Neural cell (in vitro differentiated cells): Measurements from ENCODE around the gene GATB. TPM values are rescaled to one million over a fixed set of nuclear protein-coding genes. Genes with fewer than 3 reads are reported as not detected.

Experiments
- H2AFZ ChIP-seq: fragments of 200-600, 300-800 bp; sonication (generic), shearing (Covaris generic); 2 replicates; pipeline ENCODE4 v1.6.0; 2014; ENCODE audit warnings: low read depth, mild to moderate bottlenecking, antibody characterized with exemption, low read length, moderate library complexity
- H3F3A ChIP-seq: fragments of 200-600 bp; shearing (Covaris generic); 2 replicates; pipeline ENCODE4 v1.6.1; 2016; ENCODE audit warnings: mild to moderate bottlenecking, moderate library complexity, mixed read lengths, antibody characterized with exemption, low read length; ENCODE audit not compliant: insufficient read depth, poor library complexity, severe bottlenecking
- H3K27ac ChIP-seq: fragments of 200-600, 300-800 bp; sonication (generic), shearing (Covaris generic); 2 replicates; pipeline ENCODE4 v1.5.1; 2014; ENCODE audit warnings: mild to moderate bottlenecking, low read length, moderate library complexity
- H3K27me3 ChIP-seq: fragments of 300-800, 200-600 bp; sonication (generic), shearing (Covaris generic); 2 replicates; pipeline ENCODE4 v1.6.0; 2014; ENCODE audit warnings: mild to moderate bottlenecking, low read depth, low read length, moderate library complexity; ENCODE audit not compliant: insufficient read depth
- H3K36me3 ChIP-seq: fragments of 300-800, 200-600 bp; sonication (generic), shearing (Covaris generic); 2 replicates; pipeline ENCODE4 v1.5.1; 2014; ENCODE audit warnings: mild to moderate bottlenecking, antibody characterized with exemption, low read length, moderate library complexity; ENCODE audit not compliant: insufficient read depth
- H3K4me2 ChIP-seq: fragments of 300-800, 200-600 bp; sonication (generic), shearing (Covaris generic); 2 replicates; pipeline ENCODE4 v1.6.0; 2014; ENCODE audit warnings: mild to moderate bottlenecking, low read length
- H3K4me3 ChIP-seq: fragments of 300-800, 200-600 bp; sonication (generic), shearing (Covaris generic); 2 replicates; pipeline ENCODE4 v1.5.1; 2014; ENCODE audit warnings: mild to moderate bottlenecking, low read length, moderate library complexity
- H3K79me2 ChIP-seq: fragments of 200-600 bp; shearing (Covaris generic); replicated peaks from 2 replicates; pipeline ENCODE4 v1.6.0; 2014; ENCODE audit warnings: mild to moderate bottlenecking, low read length, moderate library complexity; ENCODE audit not compliant: insufficient read depth
- H3K9ac ChIP-seq: fragments of 300-800, 200-600 bp; sonication (generic), shearing (Covaris generic); 2 replicates; pipeline ENCODE4 v1.6.1; 2016; ENCODE audit warnings: mild to moderate bottlenecking, low read length, mixed read lengths
- H3K9me2 ChIP-seq: fragments of 200-600 bp; shearing (Covaris generic); 2 replicates; pipeline ENCODE4 v1.6.1; 2016; ENCODE audit warnings: mild to moderate bottlenecking, low read length, mixed read lengths; ENCODE audit not compliant: insufficient read depth
- H3K9me3 ChIP-seq: fragments of 200-600, 300-800 bp; sonication (generic), shearing (Covaris generic); 2 replicates; pipeline ENCODE4 v1.6.1; 2016; ENCODE audit warnings: mild to moderate bottlenecking, mixed run types, low read length, moderate library complexity, mixed read lengths
- H4K20me1 ChIP-seq: fragments of 200-600 bp; shearing (Covaris generic); 2 replicates; pipeline ENCODE4 v1.6.1; 2016; ENCODE audit warnings: mild to moderate bottlenecking, mixed run types; ENCODE audit not compliant: insufficient read depth
- EP300 ChIP-seq: fragments of 450-650 bp; conservative IDR thresholded peaks from 2 replicates; pipeline ENCODE4 v1.6.1; 2014; ENCODE audit warnings: antibody characterized with exemption, mild to moderate bottlenecking, moderate library complexity; ENCODE audit not compliant: poor library complexity, severe bottlenecking
- EZH2 ChIP-seq: fragments of 200-600, 300-800 bp; shearing (Covaris generic), sonication (generic); IDR thresholded peaks from 2 replicates; pipeline ENCODE4 v1.6.1; 2014; ENCODE audit warnings: antibody characterized with exemption, low read length, borderline replicate concordance, mild to moderate bottlenecking; ENCODE audit not compliant: insufficient read depth, poor library complexity, severe bottlenecking
- MXI1 ChIP-seq: fragments of 450-650 bp; conservative IDR thresholded peaks from 2 replicates; pipeline ENCODE4 v1.6.1; 2014; ENCODE audit warnings: antibody characterized with exemption, mild to moderate bottlenecking; ENCODE audit not compliant: poor library complexity, severe bottlenecking
- POLR2AphosphoS5 ChIP-seq: IDR thresholded peaks from 2 replicates; pipeline ENCODE4 v1.6.1; 2012
- RAD21 ChIP-seq: fragments of 450-650 bp; conservative IDR thresholded peaks from 2 replicates; pipeline ENCODE4 v1.6.1; 2014; ENCODE audit warnings: antibody characterized with exemption, mild to moderate bottlenecking, moderate library complexity
- REST ChIP-seq: IDR thresholded peaks from 2 replicates; pipeline ENCODE4 v1.6.1; 2012; ENCODE audit warnings: borderline replicate concordance
- SMC3 ChIP-seq: fragments of 450-650 bp; conservative IDR thresholded peaks from 2 replicates; pipeline ENCODE4 v1.6.1; 2014; ENCODE audit warnings: antibody characterized with exemption, mild to moderate bottlenecking, moderate library complexity; ENCODE audit not compliant: poor library complexity
- TAF1 ChIP-seq: IDR thresholded peaks from 2 replicates; pipeline ENCODE4 v1.6.1; 2012; ENCODE audit warnings: low read depth
- polyA plus RNA-seq: library from polyadenylated mRNA; depleted of rRNA; stranded (reverse); fragments of >200 nt; gene quantifications from 2 replicates; pipeline ENCODE4 v1.2.3, GENCODE V29; 2014
- TF ChIP-seq, protein P1 (sequence below): fragments of 450-650 bp; IDR thresholded peaks from 2 replicates; pipeline ENCODE4 v1.5.1; 2014; ENCODE audit warnings: antibody characterized with exemption, mild to moderate bottlenecking, moderate library complexity; ENCODE audit not compliant: poor library complexity, severe bottlenecking

Gene GATB
- polyA plus RNA-seq, 1 donor from 2014 or later, result 15.3 TPM

DNA sequence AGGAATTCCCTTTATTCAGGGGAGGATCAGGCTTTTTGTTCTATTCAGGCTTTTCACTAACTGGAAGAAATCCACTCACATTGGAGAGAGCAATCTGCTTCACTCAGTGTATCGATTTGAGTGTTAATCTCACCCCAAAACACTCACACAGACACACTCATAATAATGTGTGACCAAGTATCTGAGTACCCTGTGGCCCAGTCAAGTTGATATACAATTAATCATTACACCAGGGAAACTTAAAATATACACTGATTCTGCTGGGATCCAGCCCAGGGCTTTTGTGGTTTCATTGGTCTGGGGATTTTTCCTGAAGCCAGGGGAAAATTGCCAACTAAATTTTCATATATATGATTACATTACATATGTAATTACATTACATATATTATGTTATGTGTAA is 44.0 kb upstream of the GATB start:
- TF ChIP-seq POLR2AphosphoS5, result no peak
- no peak for TF ChIP-seq SMC3
- Histone ChIP-seq H2AFZ (no peak overlapping the region), H3K79me2 (no peaks in the 10 kb centered on the region), H3K27me3 (no peaks in the 10 kb centered on the region), H3K4me3 (no peak overlapping the region), H3K27ac (no peak overlapping the region), H3F3A (no peaks in the 10 kb centered on the region), H3K36me3 (no peaks in the 10 kb centered on the region), H3K4me2 (no peak overlapping the region), H3K9ac (no peak overlapping the region), H3K9me2 (no peaks in the 10 kb centered on the region), H3K9me3 (no peaks in the 10 kb centered on the region), H4K20me1 (no peaks in the 10 kb centered on the region)

DNA sequence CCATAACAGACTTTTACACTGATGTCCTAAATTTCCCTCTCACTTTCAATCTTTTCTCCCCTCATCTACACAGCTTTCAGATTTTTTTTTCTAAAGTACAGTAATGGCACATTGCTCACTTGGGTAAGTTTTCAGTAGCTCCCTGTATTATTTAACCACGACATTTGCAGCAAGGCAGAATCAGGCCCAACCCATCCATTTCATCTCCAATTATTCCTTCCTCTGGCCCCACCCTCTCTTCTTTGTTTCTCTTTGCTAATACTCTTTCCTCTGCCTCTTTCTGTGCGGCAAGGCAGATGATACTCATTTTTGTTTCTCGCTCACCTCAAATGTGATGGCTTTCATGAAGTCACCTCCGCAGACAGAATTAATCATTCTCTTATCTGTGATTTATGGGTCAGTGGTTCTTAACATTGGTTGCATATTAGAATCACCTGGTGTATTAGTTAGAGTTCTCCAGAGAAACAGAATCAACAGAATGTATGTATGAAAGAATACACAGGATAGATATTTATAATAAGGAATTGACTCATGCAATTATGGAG is 43.4 kb upstream of the GATB start:
- Histone ChIP-seq H3K27ac (no peak overlapping the region), H3K27me3 (no peaks in the 10 kb centered on the region), H3K4me3 (no peak overlapping the region), H3K9ac (no peak overlapping the region), H3K9me2 (no peaks in the 10 kb centered on the region), H2AFZ (no peak overlapping the region), H3K4me2 (no peak overlapping the region), H3F3A (no peaks in the 10 kb centered on the region), H4K20me1 (no peaks in the 10 kb centered on the region), H3K36me3 (no peaks in the 10 kb centered on the region), H3K9me3 (no peaks in the 10 kb centered on the region), H3K79me2 (no peaks in the 10 kb centered on the region)
- no peak for TF ChIP-seq EP300
- no peak for TF ChIP-seq MXI1
- TF ChIP-seq POLR2AphosphoS5, result no peak
- TF ChIP-seq REST, result no peak
- TF ChIP-seq EZH2, result no peak
- no peak for TF ChIP-seq TAF1
- no peak for TF ChIP-seq SMC3
- TF ChIP-seq, protein P1, sequence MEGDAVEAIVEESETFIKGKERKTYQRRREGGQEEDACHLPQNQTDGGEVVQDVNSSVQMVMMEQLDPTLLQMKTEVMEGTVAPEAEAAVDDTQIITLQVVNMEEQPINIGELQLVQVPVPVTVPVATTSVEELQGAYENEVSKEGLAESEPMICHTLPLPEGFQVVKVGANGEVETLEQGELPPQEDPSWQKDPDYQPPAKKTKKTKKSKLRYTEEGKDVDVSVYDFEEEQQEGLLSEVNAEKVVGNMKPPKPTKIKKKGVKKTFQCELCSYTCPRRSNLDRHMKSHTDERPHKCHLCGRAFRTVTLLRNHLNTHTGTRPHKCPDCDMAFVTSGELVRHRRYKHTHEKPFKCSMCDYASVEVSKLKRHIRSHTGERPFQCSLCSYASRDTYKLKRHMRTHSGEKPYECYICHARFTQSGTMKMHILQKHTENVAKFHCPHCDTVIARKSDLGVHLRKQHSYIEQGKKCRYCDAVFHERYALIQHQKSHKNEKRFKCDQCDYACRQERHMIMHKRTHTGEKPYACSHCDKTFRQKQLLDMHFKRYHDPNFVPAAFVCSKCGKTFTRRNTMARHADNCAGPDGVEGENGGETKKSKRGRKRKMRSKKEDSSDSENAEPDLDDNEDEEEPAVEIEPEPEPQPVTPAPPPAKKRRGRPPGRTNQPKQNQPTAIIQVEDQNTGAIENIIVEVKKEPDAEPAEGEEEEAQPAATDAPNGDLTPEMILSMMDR, result no peak
- no peak for TF ChIP-seq RAD21

GRCh38 chr4:151803246-151803645 is 42.4 kb upstream of the GATB start:
- no peak overlapping the region for H2AFZ ChIP-seq
- TF ChIP-seq RAD21 (no peak), REST (no peak), EP300 (no peak), POLR2AphosphoS5 (no peak), MXI1 (no peak), SMC3 (no peak), TAF1 (no peak), EZH2 (no peak)
- TF ChIP-seq, protein P1, result no peak
- H3K9me2 ChIP-seq, result no peaks in the 10 kb centered on the region
- H3K27me3 ChIP-seq, result no peaks in the 10 kb centered on the region
- H3K9ac ChIP-seq, result no peak overlapping the region
- no peaks in the 10 kb centered on the region for H4K20me1 ChIP-seq
- no peaks in the 10 kb centered on the region for H3K9me3 ChIP-seq
- no peak overlapping the region for H3K4me2 ChIP-seq
- H3K79me2 ChIP-seq, result no peaks in the 10 kb centered on the region
- H3K4me3 ChIP-seq, result no peak overlapping the region
- no peaks in the 10 kb centered on the region for H3K36me3 ChIP-seq
- no peak overlapping the region for H3K27ac ChIP-seq
- H3F3A ChIP-seq, result no peaks in the 10 kb centered on the region
